GM19043 (cell line): ENCODE measurements around the gene SRSF2.
A peak's percentile ranks its signal among the peaks of the same experiment; 100 is the strongest.
"Not testable (repeated sequence)": the region's sequence is repeated elsewhere in the genome, so short reads cannot be mapped to it uniquely, and the experiment has no call there.

Experiments
- ATAC-seq: cut with Tn5 transposase; IDR thresholded peaks from one replicate; pipeline ENCODE4 v1.9.1; 2021; ENCODE audit warnings: low read depth; ENCODE audit not compliant: unreplicated experiment

SRSF2 gene, protein sequence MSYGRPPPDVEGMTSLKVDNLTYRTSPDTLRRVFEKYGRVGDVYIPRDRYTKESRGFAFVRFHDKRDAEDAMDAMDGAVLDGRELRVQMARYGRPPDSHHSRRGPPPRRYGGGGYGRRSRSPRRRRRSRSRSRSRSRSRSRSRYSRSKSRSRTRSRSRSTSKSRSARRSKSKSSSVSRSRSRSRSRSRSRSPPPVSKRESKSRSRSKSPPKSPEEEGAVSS

DNA sequence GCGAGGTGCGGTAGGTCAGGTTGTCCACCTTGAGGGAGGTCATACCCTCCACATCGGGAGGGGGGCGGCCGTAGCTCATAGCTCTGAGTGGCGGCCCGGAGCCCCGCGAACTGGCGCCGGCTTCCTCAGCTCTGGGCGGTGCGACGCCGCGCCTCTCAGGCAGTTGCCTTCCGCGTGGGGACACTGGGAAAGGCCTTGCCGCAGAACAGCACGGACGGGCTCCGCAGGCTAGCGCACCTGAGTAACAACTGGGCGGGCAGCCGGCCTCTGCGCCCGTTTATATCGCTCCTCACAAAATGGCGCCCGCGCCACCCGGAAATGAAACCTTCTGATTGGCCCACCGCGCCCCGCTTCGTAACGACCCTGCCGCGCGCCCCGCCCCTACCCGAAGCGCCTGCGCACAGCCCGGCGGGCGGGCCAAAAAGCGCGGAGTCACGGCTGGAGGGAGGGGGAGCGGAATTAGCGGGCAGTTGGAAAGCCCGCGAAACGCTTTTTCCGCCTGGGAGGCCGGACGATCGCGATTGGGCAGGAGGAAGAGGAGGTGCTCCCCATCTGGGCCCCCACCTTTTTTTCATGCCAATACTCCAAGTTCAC lies at the start of gene SRSF2:
Gene SRSF2 (minus strand): TSS at position 250 of the 594 bp plus-strand sequence. CDS start 171 bp downstream, at position 79.
- ATAC-seq = peak; percentile 63

DNA sequence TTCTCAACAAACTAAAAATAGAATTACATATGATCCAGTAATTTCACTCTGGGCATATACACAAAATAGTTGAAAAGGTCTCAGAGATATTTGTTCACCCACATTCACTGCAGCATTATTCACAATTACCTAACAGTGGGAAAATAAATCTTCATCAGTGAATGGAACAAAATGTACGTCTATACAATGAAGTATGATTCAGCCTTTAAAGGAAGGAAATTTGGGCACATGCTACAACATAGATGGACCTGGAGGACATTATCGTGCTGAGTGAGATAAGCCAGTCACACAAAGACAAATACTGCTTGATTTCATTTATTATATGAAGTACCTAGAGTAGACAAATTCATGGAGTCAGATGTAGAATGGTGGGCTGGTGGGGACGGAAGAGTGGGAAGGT lies 47.8 kb upstream of the SRSF2 start:
- ATAC-seq = no peak

DNA sequence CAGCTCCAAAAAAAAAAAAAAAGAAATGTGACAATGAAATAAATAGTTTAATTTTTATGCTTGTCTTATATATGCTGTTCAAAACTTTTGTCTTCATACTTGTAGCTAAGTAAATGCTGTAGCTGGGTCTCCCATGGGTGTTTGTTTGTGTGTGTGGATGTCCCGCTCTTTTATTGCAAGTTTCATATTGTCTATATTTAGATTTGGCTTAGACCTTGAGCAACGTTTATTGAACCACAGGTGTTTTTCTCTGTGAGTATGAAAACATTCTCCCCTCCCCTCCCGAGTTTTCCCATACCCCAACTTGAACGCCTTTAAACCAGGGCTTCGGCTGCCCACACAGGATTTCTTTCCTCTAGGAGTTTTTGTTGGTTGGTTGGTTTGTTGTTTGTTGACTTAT lies 46.0 kb upstream of the SRSF2 start:
- ATAC-seq = no peak

DNA sequence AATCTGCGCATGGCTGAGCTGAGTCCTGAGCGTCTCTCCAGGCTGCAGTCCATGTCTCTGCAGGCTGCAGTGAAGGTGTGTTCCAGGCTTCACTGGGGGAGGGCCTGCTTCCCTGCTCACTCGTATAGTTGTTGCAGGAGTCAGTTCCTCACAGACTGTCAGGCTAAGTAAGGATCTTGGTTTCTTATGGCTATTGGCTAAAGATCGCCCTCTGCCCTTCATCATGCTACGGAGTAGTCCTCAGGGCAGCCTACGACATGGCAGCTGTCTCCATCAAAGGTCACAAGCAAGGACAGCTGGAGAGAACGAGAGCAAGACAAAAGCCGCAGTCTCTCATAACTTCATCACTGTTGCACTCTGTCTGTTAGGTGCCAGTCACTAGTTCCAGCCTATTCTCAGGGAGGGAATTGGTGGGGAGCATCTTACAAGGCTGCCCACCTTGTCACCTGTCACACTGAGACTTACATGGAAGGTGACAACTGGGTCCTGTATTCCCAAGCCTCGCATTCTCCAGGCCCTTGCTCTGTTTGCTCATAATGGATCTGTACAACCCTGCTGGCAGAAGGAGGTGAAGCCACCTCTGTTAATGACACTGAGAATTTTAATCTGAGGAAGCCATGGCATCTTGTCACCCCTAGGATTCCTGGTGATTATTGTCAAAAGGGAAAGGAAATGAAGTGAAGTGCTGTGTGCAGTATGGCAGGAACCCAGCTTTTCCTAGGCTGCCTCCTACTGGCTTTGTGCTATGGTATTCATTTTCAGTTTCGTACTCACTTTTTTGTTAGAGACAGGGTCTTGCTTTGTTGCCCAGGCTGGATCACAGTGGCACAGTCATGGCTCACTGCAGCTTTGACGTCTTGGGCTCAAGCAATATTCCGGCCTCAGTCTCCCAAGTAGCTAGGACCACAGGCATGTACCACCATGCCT lies 44.2 kb upstream of the SRSF2 start:
- no peak for ATAC-seq

DNA sequence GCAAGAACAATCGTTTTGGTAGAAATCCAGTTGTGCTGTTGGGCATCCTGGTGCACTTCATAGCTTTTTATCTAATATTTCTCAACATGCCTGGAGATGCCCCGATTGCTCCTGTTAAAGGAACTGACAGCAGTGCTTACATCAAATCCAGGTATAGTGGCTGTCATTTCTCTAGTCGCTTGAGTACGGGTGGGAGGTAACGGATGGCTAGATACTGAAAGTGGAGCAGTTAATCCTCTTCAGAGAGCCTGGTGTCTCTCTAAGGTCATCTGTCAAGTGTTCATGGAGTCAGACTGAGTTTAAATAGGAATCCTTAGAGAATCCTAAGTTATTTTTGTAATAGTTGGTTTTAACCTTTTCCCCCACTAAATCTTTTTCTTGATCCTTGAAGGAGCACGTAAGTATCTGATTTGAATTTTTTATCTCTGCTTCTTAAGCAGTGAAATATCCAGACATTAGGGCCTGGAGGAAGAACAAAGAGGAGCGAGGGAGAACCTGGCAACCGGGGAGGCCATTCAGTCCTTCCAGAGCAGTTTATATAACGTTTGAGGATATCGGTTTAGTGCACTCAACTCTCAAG lies 38.0 kb upstream of the SRSF2 start:
- ATAC-seq = no peak

DNA sequence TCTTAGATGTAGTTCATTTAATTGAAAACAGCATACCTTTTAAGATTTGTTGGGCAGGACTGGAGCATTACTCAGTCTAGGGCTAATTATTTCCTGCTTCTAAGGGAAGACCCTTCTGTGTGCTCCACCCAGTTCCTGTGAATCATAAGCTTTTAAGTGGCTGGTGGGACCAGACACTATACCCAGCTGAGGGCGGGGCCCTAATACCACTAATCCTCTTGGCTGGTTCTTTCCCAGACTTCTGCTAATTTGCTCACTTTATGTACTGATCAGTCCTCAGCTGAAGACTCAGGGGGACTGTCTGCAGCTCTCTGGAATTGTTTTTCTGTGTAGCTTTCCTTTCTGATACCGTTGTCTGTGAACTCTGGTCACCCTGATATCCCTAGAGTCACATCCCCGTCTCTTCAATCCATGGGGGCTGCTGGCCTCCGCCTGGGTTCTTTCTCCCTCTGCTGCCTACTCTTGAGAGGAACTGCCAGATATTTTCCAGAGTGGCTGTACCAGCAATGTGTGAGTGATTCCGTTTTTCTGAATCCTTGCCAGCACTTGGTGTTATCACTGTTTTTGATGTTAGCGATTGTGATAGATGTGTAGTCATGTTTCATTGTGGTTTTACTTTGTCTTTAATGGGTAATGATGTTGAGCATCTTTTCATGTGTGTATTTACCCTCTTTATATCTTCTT lies 35.9 kb upstream of the SRSF2 start:
- ATAC-seq = no peak

DNA sequence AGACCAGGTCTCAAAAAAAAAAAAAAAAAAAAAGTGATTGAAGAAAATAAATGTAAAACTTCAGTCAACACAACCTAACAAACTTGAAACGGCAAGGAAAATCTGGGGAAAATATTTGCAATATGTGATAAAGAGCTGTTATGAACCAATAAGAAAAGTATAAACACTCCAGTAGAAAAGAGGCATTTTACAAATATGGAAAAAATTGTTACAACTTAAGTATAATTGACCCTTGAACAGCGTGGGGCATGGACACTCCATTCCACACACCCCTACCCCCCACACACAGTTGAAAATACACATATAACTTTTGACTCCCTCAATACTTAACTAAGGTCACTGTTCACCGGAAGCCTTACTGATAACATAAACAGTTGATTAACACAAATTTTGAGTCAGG lies 21.4 kb upstream of the SRSF2 start:
- ATAC-seq = no peak

DNA sequence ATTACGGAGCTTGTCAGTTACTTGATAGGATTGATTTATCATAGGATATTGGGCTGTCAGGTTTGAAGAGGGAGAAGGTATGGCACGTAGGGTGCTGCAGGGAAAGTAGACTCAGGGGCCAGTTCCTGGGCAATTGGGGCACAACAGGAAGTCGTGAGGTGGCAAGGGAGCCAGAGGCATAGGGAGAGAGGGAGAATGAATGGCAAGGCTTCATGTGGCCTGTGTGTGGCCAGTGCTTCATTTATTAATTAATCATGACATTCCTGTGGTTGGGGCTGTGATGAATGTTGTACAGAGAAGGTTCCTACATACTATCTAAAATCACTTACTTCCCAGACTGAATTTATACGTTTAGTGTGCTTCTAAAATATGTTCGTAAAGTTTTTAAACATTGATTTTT lies 20.1 kb upstream of the SRSF2 start:
- ATAC-seq = no peak

DNA sequence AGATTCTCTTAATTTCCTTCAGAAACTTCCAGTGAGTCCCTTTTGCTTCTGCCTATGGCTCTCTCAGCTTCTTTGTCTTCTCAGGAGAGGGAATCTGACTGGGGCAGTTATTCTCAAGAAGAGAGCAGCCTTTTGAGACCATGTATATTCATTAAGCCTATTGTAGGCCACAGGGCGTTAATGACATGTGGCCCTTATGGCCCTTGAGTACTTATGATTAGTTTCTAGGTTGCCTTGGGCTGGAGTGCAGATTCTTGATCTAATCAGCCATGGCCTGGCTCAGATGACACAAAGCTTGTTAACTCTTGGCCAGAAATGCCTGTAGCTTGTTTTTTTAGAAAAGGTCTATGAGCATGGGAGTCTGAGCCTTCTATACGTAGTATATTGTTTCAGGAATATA lies 18.2 kb upstream of the SRSF2 start:
- no peak for ATAC-seq

DNA sequence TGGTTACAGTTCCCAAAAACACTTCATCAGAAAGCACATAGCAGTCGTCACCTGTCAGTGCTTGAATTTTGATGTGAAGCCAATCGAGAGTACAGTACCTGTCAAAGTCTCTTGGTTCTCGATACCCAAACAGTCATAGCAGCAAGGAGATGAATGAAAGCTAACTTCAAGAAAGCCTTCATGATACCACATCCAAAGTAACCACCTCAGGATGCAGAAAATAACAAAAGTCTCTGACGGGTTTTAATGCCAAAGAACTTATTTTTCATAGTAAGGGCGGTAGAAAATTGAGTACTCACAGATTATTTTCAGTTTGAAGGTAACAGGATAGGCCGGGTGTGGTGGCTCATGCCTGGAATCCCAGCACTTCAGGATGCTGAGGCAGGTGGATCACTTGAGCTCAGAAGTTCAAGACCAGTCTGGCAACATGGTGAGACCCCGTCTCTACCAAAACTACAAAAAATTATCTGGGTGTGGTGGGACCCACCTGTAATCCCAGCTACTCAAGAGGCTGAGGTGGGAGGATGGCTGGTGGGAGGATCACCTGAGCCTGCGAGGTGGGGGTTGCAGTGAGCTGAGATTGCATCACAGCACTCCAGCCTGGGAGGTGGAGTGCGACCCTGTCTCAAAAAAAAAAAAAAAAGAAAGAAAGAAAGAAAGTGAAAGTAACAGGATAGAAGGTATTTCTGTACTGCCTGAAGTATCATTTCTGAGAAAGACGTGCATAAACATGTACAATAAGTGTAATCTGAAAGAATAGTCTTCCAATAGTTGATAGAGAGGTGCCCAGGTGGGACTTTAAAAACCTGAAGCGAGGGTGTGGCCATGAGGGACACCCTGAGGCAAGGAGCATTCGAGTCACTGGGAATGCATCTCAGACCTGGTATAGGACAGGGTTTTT lies 16.2 kb upstream of the SRSF2 start:
- no peak for ATAC-seq

DNA sequence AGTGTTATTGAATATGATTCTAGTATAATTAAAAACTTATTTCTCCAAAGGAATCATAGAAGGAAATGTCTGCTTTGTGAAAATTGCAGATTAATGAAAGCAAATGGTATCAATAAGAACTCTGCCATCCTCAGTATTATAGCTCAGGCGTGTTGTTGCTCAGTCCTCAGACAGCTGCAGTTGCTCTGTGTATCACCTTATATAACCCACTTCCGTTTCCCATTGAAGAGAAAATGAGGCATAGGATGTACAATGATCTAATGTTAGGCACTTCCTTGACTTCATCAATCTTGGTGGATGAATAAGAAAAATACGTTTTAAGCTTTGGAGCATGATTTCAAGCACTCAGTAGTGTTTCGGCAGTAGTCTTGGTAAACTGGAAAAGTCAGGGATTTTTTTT lies 14.9 kb upstream of the SRSF2 start:
- ATAC-seq = no peak

DNA sequence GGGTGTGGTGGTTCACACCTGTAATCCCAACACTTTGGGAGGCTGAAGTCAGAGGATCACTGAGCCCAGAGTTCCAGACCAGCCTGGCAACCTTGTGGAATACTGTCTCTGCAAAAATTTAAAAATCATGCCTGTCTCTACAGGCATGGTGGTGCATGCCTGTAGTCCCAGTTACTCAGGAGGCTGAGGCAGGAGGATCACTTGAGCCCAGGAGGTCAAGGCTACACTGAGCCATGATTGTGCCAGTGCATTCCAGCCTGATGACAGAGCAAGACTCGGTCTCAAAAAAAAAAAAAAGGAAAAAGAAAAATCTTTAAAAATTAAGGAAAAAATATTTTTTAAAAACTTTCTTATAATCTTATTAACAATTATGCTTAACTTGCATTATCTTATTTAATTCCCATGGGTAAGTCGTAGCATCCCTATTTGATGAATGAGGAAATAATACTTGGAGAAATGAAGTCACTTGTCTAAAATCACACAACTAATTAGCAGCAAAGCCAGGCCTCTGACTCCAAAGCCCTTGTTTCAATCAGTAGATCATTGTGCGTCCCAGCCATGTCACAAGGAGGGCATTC lies 14.4 kb upstream of the SRSF2 start:
- no peak for ATAC-seq

DNA sequence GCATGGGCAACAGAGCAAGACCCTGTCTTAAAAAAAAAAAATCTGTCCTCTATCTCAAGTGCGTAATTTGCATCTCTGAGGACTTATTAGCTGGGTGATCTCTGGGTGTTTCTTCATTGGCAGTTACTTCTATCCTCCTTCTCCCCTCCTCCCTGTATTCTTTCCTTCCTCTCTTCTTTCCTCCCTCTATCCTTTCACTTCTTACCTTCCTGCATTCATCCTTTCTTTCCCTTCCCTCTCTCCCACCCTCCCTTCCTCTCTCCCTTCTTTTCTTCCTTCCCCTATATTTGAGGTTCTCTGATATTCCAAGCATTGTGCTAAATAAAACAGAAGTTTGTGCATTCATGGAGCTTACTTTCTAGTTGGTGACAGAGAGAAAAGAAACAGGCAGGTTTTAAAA lies 11.5 kb upstream of the SRSF2 start:
- ATAC-seq = no peak

DNA sequence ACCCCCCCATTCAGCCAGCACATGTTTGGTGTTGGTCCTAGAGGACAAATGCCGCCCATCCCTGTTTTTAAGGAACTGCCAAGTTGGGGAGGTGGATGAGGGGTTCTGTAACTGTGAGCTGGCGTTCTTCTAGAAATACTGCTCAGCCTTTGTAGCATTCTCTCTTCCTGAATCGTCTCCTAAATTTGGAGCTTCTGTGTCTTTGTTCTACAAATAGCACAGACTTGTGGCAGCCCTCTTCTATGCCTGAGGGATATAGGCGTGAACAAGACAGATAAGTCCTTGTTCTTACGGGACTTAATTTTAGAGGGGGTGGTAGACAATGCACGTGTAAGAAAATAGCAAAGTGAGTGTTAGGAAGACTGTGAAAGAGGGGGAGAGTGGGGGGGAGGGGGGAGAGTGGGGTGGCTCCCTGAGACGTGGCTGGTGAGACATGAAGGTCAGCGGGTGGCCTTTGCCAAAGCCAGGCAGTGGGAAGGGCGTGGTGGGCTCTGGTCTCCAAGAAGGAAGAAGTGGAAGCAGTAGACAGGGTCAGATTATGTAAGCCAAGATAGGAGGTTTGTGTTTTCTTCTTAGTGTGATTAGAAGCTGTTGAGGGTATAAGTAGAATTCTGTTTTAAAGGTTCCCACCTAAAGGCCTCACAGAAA lies 10.7 kb upstream of the SRSF2 start:
- ATAC-seq = no peak

DNA sequence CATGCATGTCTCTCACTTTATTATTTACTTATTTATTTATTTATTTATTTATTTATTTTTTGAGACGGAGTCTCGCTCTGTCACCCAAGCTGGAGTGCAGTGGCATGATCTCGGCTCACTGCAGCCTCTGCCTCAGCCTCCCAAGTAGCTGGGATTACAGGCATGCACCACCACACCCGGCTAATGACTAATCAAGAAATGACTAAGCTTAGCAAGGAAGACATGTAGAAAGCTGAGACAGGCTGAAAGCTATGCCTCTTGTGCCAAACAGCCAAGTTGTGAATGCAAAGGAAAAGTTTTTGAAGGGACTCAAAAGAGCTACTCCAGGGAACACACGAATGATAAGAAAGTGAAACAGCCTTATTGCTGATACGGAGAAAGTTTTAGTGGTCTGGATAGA lies 8.7 kb upstream of the SRSF2 start:
- ATAC-seq = not testable (repeated sequence)

DNA sequence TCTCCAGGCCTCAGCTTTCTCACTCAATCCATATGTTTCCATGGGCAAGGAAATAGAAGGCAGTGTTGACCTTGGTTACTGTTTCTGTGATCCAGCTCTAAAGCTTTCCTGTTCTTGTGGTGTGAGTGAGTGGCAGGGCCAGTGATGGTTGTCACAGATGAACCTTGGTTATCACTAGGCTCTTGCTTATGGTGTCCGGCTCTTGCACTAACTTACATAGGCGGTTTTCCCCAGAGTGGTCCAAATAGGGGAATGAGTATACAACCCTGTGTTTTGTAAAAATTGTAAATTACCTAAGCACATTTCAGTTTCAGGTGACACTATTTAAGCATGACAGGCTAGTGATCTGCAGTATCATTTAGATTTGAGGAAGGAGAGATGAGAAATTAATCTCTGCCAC lies 7.6 kb upstream of the SRSF2 start:
- no peak for ATAC-seq

DNA sequence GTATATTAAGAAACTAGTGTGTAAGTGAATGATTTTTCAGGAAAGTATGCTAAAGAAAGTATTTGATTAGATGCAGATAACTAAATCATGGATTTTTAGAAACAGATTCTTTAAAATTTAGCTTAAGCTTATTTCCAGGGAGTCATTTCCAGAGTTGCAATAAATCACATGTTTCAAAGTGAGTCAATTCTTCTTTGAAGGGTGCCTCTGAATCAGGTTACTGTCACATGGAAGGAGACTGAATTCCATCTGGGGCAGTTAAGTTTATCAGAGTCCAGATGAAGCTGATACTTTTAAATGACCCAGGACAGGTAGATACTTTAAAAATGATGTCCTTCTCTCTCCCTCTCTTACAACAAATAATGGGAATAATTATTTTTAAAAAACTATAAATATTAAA lies 5.8 kb upstream of the SRSF2 start:
- no peak for ATAC-seq

DNA sequence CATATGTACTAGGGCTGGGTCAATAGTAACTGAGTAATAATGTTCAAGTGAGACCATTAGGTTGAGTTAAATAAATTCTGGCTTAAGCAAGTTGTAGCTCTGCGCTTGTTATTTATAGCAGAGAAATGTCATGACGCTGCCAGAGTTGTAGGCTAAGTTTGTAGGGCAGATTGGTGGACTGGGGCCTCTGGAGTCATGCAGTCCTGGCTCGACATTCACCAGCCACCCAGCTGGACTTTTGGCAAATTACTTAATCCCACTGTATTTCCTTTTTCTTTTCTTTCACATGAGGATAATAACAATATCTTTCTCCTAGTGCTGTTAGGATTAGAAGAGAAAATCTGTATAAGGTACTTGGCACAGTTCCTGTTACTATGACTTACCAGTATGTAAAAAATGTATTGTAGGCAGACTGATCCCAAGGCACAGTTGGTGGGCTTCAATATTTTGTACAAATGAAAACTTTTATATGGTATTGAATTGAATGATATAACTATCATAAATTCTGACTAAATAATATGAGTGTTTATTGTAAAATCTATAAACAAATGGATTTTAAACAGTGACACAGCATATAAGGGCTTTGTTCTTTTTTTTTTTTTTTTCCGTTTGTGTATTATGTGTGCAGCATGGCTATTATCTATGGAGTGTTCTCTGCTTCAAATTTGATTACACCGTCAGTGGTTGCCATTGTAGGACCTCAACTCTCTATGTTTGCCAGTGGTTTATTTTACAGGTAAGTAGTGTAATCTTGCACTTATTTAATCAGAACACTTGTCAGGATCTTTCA lies 3.4 kb upstream of the SRSF2 start:
- ATAC-seq = no peak
